Neural progenitor cell (in vitro differentiated cells): Measurements from ENCODE around the gene TBRG4.

ENCODE experiments used
- EZH2 ChIP-seq: fragments of 200-600 bp; sonication (generic); IDR thresholded peaks from 2 replicates; pipeline ENCODE4 v1.6.1; 2017; ENCODE audit warnings: antibody characterized with exemption, mild to moderate bottlenecking, moderate library complexity
- TF ChIP-seq, protein P1 (sequence below): fragments of 200-600 bp; sonication (generic); IDR thresholded peaks from 2 replicates; pipeline ENCODE4 v1.5.1; 2017; ENCODE audit warnings: antibody characterized with exemption, mild to moderate bottlenecking

DNA sequence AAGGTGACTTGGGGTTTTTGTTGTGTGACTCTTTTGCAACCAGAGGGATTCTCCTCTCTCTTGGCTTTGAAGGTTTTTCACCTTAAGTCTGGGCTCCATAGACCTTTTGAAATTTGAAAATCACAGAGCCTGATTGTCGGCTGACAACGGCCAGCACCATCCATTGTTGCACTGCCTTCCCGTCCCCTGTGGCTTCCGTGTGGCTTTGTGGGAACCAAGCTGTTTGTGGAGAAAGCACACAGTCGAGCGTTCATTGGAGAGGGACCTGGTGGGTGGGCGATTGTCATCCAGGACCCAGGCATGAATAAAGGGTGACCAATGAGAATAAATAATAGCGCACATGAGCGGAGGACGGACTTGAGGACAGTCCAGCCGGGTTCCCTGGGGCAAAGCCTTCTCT lies 38.7 kb upstream of the TBRG4 start:
- TF ChIP-seq, protein P1, sequence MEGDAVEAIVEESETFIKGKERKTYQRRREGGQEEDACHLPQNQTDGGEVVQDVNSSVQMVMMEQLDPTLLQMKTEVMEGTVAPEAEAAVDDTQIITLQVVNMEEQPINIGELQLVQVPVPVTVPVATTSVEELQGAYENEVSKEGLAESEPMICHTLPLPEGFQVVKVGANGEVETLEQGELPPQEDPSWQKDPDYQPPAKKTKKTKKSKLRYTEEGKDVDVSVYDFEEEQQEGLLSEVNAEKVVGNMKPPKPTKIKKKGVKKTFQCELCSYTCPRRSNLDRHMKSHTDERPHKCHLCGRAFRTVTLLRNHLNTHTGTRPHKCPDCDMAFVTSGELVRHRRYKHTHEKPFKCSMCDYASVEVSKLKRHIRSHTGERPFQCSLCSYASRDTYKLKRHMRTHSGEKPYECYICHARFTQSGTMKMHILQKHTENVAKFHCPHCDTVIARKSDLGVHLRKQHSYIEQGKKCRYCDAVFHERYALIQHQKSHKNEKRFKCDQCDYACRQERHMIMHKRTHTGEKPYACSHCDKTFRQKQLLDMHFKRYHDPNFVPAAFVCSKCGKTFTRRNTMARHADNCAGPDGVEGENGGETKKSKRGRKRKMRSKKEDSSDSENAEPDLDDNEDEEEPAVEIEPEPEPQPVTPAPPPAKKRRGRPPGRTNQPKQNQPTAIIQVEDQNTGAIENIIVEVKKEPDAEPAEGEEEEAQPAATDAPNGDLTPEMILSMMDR: no peak
- no peak for TF ChIP-seq EZH2
